HEK293T (cell line): ENCODE results near the gene RAB11FIP3.

Source experiments
- CTCF ChIA-PET: fragments of 350-600 bp; formaldehyde crosslinking; extraction: SDS; loops from one replicate; lab custom pipeline; 2021; ENCODE audit warnings: antibody characterized with exemption, inconsistent platforms; lab: Yijun Ruan, JAX
- POLR2A ChIA-PET: fragments of 350-600 bp; formaldehyde crosslinking; extraction: SDS; loops from one replicate; lab custom pipeline; 2020; ENCODE audit warnings: antibody characterized with exemption, inconsistent platforms; lab: Yijun Ruan, JAX
- DNase-seq: peaks from one replicate; pipeline ENCODE4 v3.0.0; 2012; ENCODE audit warnings: mixed read lengths; ENCODE audit errors: extremely low spot score
- ARNT ChIP-seq: fragments of 450-650 bp; IDR thresholded peaks from 2 replicates; pipeline ENCODE4 v1.6.1; 2017; ENCODE audit warnings: mild to moderate bottlenecking
- BHLHE40 ChIP-seq: fragments of 450-650 bp; IDR thresholded peaks from 2 replicates; pipeline ENCODE4 v1.6.1; 2016; ENCODE audit warnings: mild to moderate bottlenecking, moderate library complexity, borderline replicate concordance
- CTBP1 ChIP-seq: fragments of 450-650 bp; IDR thresholded peaks from 2 replicates; pipeline ENCODE4 v1.6.1; 2016; ENCODE audit warnings: borderline replicate concordance
- ELF4 ChIP-seq: fragments of 450-650 bp; IDR thresholded peaks from 2 replicates; pipeline ENCODE4 v1.6.1; 2017; ENCODE audit warnings: antibody characterized with exemption
- FOXA1 ChIP-seq: fragments of 450-650 bp; IDR thresholded peaks from 2 replicates; pipeline ENCODE4 v1.6.1; 2016; ENCODE audit warnings: mild to moderate bottlenecking
- FOXK2 ChIP-seq: fragments of 450-650 bp; IDR thresholded peaks from 2 replicates; pipeline ENCODE4 v1.6.1; 2016; ENCODE audit warnings: mild to moderate bottlenecking
- FOXM1 ChIP-seq: fragments of 450-650 bp; IDR thresholded peaks from 2 replicates; pipeline ENCODE4 v1.6.1; 2017; ENCODE audit warnings: mild to moderate bottlenecking, borderline replicate concordance
- HDGF ChIP-seq: fragments of 450-650 bp; IDR thresholded peaks from 2 replicates; pipeline ENCODE4 v1.6.1; 2017; ENCODE audit warnings: antibody characterized with exemption, borderline replicate concordance
- L3MBTL2 ChIP-seq: fragments of 450-650 bp; conservative IDR thresholded peaks from 2 replicates; pipeline ENCODE4 v1.6.1; 2016; ENCODE audit warnings: mild to moderate bottlenecking
- LEF1 ChIP-seq: fragments of 450-650 bp; IDR thresholded peaks from 2 replicates; pipeline ENCODE4 v1.6.1; 2017; ENCODE audit warnings: mild to moderate bottlenecking, borderline replicate concordance
- NFRKB ChIP-seq: fragments of 450-650 bp; IDR thresholded peaks from 2 replicates; pipeline ENCODE4 v1.6.1; 2016; ENCODE audit warnings: mild to moderate bottlenecking, moderate library complexity
- PKNOX1 ChIP-seq: fragments of 450-650 bp; IDR thresholded peaks from 2 replicates; pipeline ENCODE4 v1.6.1; 2016
- SP1 ChIP-seq: fragments of 450-650 bp; IDR thresholded peaks from 2 replicates; pipeline ENCODE4 v1.6.1; 2017
- SUZ12 ChIP-seq: fragments of 450-650 bp; IDR thresholded peaks from 2 replicates; pipeline ENCODE4 v1.6.1; 2016; ENCODE audit warnings: mild to moderate bottlenecking
- TARDBP ChIP-seq: fragments of 450-650 bp; IDR thresholded peaks from 2 replicates; pipeline ENCODE4 v1.6.1; 2016
- ZNF384 ChIP-seq: fragments of 450-650 bp; IDR thresholded peaks from 2 replicates; pipeline ENCODE4 v1.6.1; 2016

Gene RAB11FIP3

GRCh38 chr16:392450-393030 lies 32.9 kb upstream of the RAB11FIP3 start:
- DNase-seq, result no peak
- TF ChIP-seq FOXM1, result no peak
- TF ChIP-seq ZNF384, result no peak
- TF ChIP-seq LEF1, result no peak
- TF ChIP-seq ELF4, result no peak
- no peak for TF ChIP-seq HDGF
- POLR2A ChIA-PET, result interaction anchor here (1.0 to 1.9 kb wide), 2 partner anchors 10 to 95 kb away, joined by 6 to 7 read pairs; no protein-coding TSS in a partner anchor
- CTCF ChIA-PET, result interaction anchor here (1.0 kb wide), 1 partner anchor 103 kb away, joined by 3 read pairs; no protein-coding TSS in a partner anchor

GRCh38 chr16:396199-396598 lies 29.2 kb upstream of the RAB11FIP3 start:
- ChIA-PET CTCF (no interaction called here), POLR2A (interaction anchor here (1.0 kb wide), 1 partner anchor 30 kb away, joined by 3 read pairs; no protein-coding TSS in a partner anchor)
- DNase-seq, result no peak
- TF ChIP-seq ELF4, result no peak
- no peak for TF ChIP-seq CTBP1
- no peak for TF ChIP-seq HDGF
- TF ChIP-seq SP1, result no peak
- TF ChIP-seq PKNOX1, result no peak
- TF ChIP-seq FOXA1, result no peak
- no peak for TF ChIP-seq ARNT
- no peak for TF ChIP-seq FOXK2
- no peak for TF ChIP-seq ZNF384
- TF ChIP-seq L3MBTL2, result no peak
- no peak for TF ChIP-seq TARDBP
- no peak for TF ChIP-seq LEF1
- no peak for TF ChIP-seq SUZ12

GRCh38 chr16:396605-397004 lies 28.8 kb upstream of the RAB11FIP3 start:
- DNase-seq, result peak; percentile 60
- ChIA-PET POLR2A (interaction anchor here (1.0 kb wide), 1 partner anchor 30 kb away, joined by 3 read pairs; no protein-coding TSS in a partner anchor), CTCF (no interaction called here)
- TF ChIP-seq SUZ12, result no peak
- peak; percentile 85 for TF ChIP-seq TARDBP
- no peak for TF ChIP-seq FOXM1
- no peak for TF ChIP-seq FOXA1
- peak; percentile 78 for TF ChIP-seq L3MBTL2
- no peak for TF ChIP-seq HDGF

GRCh38 chr16:397135-397661 lies 28.3 kb upstream of the RAB11FIP3 start, which contains the start of gene NME4:
Gene NME4, plus strand, starts transcription at chr16:397199. Its CDS starts 24 bp downstream, at chr16:397223.
- peak; percentile 56 for DNase-seq
- ChIA-PET POLR2A (interaction anchor here (1.0 kb wide), 1 partner anchor 29 kb away, joined by 3 read pairs; no protein-coding TSS in a partner anchor), CTCF (no interaction called here)
- TF ChIP-seq ZNF384, result no peak
- TF ChIP-seq L3MBTL2, result no peak
- no peak for TF ChIP-seq TARDBP
- TF ChIP-seq PKNOX1, result no peak
- no peak for TF ChIP-seq FOXM1
- TF ChIP-seq SP1, result no peak
- no peak for TF ChIP-seq FOXA1
- TF ChIP-seq BHLHE40, result no peak
- TF ChIP-seq NFRKB, result no peak
- no peak for TF ChIP-seq CTBP1
- no peak for TF ChIP-seq FOXK2
- TF ChIP-seq SUZ12, result no peak
- TF ChIP-seq ARNT, result no peak
- TF ChIP-seq LEF1, result no peak
- no peak for TF ChIP-seq ELF4
- TF ChIP-seq HDGF, result no peak

- peak; percentile 49 for DNase-seq
- ChIA-PET CTCF (no interaction called here), POLR2A (interaction anchor here (0.9 to 1.4 kb wide), 2 partner anchors 9 to 26 kb away, joined by 4 to 5 read pairs; no protein-coding TSS in a partner anchor)
- TF ChIP-seq ZNF384 (no peak), SUZ12 (no peak), TARDBP (no peak), PKNOX1 (no peak), LEF1 (no peak), FOXM1 (no peak), CTBP1 (no peak), BHLHE40 (no peak), NFRKB (no peak), FOXK2 (no peak), HDGF (no peak), FOXA1 (no peak)
Observed at GRCh38 chr16:397736-398332, 27.6 kb upstream of the RAB11FIP3 start.
